Thoracic aorta (tissue), 2 donors: ENCODE measurements around the gene ING3. TPM values are rescaled to one million over a fixed set of nuclear protein-coding genes. Genes with fewer than 3 reads are reported as not detected.
A peak's percentile ranks its signal among the peaks of the same experiment; 100 is the strongest.

Experiments used
- ATAC-seq: fragments of 150-250 bp; one replicate; pipeline ENCODE4 v1.8.0; 2017; ENCODE audit warnings: low read depth; ENCODE audit not compliant: insufficient number of reproducible peaks, low FRiP score
- DNase-seq: peaks from one replicate; pipeline ENCODE4 v3.0.0-alpha.2; 2020; ENCODE audit warnings: low spot score
- H3K27ac ChIP-seq, 2 donors: fragments of 200-600 bp; sonication (generic); 1 replicate in 1 of 2; 2 replicates in 1 of 2; pipeline ENCODE4 v1.5.1; 2016; ENCODE audit warnings: mild to moderate bottlenecking in 2 of 2, moderate library complexity in 2 of 2
- H3K27me3 ChIP-seq: fragments of 200-600 bp; sonication (generic); replicated peaks from 2 replicates; pipeline ENCODE4 v1.6.0; 2016; ENCODE audit warnings: mild to moderate bottlenecking; ENCODE audit not compliant: insufficient read depth
- H3K36me3 ChIP-seq: fragments of 200-600 bp; sonication (generic); one replicate; pipeline ENCODE4 v1.5.1; 2016
- H3K4me1 ChIP-seq, 2 donors: fragments of 200-600 bp; sonication (generic); 1 replicate in 1 of 2; 2 replicates in 1 of 2; pipeline versions ENCODE4 v1.5.1 to v1.6.0; 2016; ENCODE audit warnings: low read depth in 2 of 2, mild to moderate bottlenecking in 1 of 2; ENCODE audit not compliant: control insufficient read depth in 1 of 2
- H3K4me3 ChIP-seq: fragments of 200-600 bp; sonication (generic); 2 replicates; pipeline ENCODE4 v1.5.1; 2016; ENCODE audit warnings: mild to moderate bottlenecking
- H3K9me3 ChIP-seq: fragments of 200-600 bp; sonication (generic); 2 replicates; pipeline ENCODE4 v1.5.1; 2016
- CTCF ChIP-seq: fragments of 200-600 bp; sonication (generic); IDR thresholded peaks from one replicate; pipeline ENCODE4 v1.5.1; 2019; ENCODE audit warnings: antibody characterized with exemption
- total RNA-seq, 2 donors: library from RNA; depleted of rRNA; stranded (reverse); fragments of >200 nt; gene quantifications; one replicate each; pipeline versions ENCODE4 v1.1.0 to v1.2.3, GENCODE V29; 2016

Gene ING3
- total RNA-seq, 2 donors from 2014 or later, result 12.3 to 21.2 TPM

- H3K9me3 ChIP-seq, result no peaks in the 10 kb centered on the region
- ATAC-seq (no peak), DNase-seq (no peak)
- peaks cover 36 to 72% of the 10 kb centered on the region in 2 donors for H3K4me1 ChIP-seq
- no peaks in the 10 kb centered on the region for H3K27me3 ChIP-seq
- H3K36me3 ChIP-seq, result no peaks in the 10 kb centered on the region
- H3K4me3 ChIP-seq, result peak overlapping the region; percentile 20
- peak overlapping the region in 1 of 2 donors; percentile 28 for H3K27ac ChIP-seq
- no peak for TF ChIP-seq CTCF
Observed at GRCh38 chr7:121006711-121007315, 56.2 kb downstream of the ING3 start.

- no peak for ATAC-seq
- no peak for DNase-seq
- Histone ChIP-seq H3K4me1 (peaks cover 32 to 70% of the 10 kb centered on the region in 2 donors), H3K9me3 (no peaks in the 10 kb centered on the region), H3K27me3 (no peaks in the 10 kb centered on the region), H3K36me3 (no peaks in the 10 kb centered on the region), H3K4me3 (no peak overlapping the region), H3K27ac (no peak overlapping the region)
- TF ChIP-seq CTCF, result no peak
Observed at GRCh38 chr7:121008816-121009215, 58.2 kb downstream of the ING3 start.

GRCh38 chr7:121011401-121011800 is 60.8 kb downstream of the ING3 start:
- no peak for ATAC-seq
- Histone ChIP-seq H3K27me3 (no peaks in the 10 kb centered on the region), H3K36me3 (no peaks in the 10 kb centered on the region)

GRCh38 chr7:121012170-121012874 is 61.7 kb downstream of the ING3 start:
- no peaks in the 10 kb centered on the region for H3K9me3 ChIP-seq
- H3K4me3 ChIP-seq, result no peak overlapping the region
- no peaks in the 10 kb centered on the region for H3K27me3 ChIP-seq
- H3K27ac ChIP-seq, result no peak overlapping the region
- H3K36me3 ChIP-seq, result no peaks in the 10 kb centered on the region
- no peak for DNase-seq
- H3K4me1 ChIP-seq, result peaks cover 27 to 70% of the 10 kb centered on the region in 2 donors
- no peak for ATAC-seq
- no peak for TF ChIP-seq CTCF

More at GRCh38 chr7:121011401-121011800, 60.8 kb downstream of the ING3 start:
- Histone ChIP-seq H3K4me1 (peaks cover 22 to 68% of the 10 kb centered on the region in 2 donors), H3K4me3 (no peak overlapping the region), H3K9me3 (no peaks in the 10 kb centered on the region), H3K27ac (no peak overlapping the region)
- no peak for TF ChIP-seq CTCF
- no peak for DNase-seq

GRCh38 chr7:121012919-121013318 is 62.3 kb downstream of the ING3 start:
- peaks cover 33 to 70% of the 10 kb centered on the region in 2 donors for H3K4me1 ChIP-seq
- no peak overlapping the region for H3K4me3 ChIP-seq
- no peaks in the 10 kb centered on the region for H3K9me3 ChIP-seq
- no peaks in the 10 kb centered on the region for H3K36me3 ChIP-seq
- ATAC-seq, result no peak
- no peak for DNase-seq
- H3K27me3 ChIP-seq, result no peaks in the 10 kb centered on the region
- H3K27ac ChIP-seq, result no peak overlapping the region
- no peak for TF ChIP-seq CTCF
